ENCODE measurements around the gene TRIM17.
"Not testable (repeated sequence)": the region's sequence is repeated elsewhere in the genome, so short reads cannot be mapped to it uniquely, and the experiment has no call there.

TRIM17 gene

GRCh38 chr1:228446852-228447251, 30.2 kb upstream of the TRIM17 start:
- DNase-seq = no peak

GRCh38 chr1:228445843-228446650, 29.4 kb upstream of the TRIM17 start:
- DNase-seq = no peak

DNA sequence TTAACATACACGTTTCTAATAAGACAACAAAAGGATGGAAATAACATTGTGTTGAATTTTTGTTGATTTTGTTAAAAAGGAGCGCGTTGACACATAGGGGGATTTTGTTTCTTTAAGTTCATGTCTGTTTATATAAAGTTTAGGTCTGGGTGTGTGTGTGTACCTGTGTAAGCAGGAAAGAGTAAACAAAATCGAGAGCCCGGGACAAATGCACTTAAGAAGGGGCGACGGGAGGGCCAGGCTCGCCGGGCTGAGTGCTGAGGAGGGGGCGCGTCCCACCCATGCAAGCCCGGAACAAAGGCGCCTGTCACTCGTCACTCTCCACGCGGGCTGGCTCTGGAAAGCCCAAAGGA, 28.8 kb upstream of the TRIM17 start:
- DNase-seq = no peak

DNA sequence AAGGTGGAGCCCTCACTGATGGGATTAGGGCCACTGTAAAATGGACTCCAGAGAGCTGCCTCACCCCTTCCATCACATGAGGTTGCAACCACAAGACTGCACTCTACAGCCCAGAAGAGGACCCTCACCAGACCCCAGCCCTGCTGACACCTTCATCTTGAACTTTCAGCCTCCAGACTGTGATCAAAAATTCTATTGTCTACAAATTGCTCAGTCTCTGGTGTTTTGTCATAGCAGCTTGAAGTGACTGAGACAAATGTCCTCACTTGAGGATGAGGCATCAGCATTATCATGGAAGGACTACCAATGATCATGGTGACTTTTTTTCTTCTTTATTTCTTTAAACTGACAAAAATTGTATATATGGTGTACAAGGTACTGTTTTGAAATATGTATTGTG, 26.7 kb upstream of the TRIM17 start:
- no peak for DNase-seq

GRCh38 chr1:228440761-228441500, 24.3 kb upstream of the TRIM17 start:
- no peak for DNase-seq

- DNase-seq = no peak
Observed at GRCh38 chr1:228438266-228438665, 21.6 kb upstream of the TRIM17 start.

GRCh38 chr1:228437424-228437962, 20.8 kb upstream of the TRIM17 start:
- DNase-seq = no peak

- no peak for DNase-seq
Observed at GRCh38 chr1:228434689-228435088, 18.0 kb upstream of the TRIM17 start.

DNA sequence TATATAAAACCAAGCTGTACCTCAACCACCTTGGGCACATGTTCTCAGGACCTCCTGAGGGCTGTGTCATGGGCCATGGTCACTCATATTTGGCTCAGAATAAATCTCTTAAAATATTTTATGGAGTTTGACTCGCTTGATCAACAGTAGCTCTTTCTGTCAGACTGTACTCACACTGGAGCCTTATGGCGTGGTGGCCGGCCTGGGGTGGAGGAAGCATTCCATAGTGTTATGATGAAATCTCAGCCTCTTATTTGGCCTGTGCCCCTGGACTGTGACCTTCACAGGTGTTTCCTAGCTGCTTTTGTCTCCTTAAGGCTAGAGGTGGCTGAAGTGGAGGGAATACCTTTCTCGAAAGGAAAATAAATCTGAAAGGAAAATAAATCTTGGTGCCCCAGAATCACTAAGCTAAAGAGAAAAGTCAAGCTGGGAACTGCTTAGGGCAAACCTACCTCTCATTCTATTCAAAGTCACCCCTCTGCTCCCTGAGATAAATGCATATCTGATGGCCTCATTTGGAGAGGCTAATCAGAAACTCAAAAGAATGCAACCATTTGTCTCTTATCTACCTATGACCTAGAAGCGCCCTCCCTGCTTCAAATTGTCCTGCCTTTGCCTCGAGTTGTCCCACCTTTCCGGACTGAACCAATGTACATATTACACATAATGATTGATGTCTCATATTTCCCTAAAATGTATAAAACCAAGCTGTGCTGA, 16.8 kb upstream of the TRIM17 start:
- not testable (repeated sequence) for DNase-seq

GRCh38 chr1:228430243-228430642, 13.6 kb upstream of the TRIM17 start:
- DNase-seq = no peak

GRCh38 chr1:228429698-228430097, 13.0 kb upstream of the TRIM17 start:
- no peak for DNase-seq

GRCh38 chr1:228429007-228429406, 12.3 kb upstream of the TRIM17 start:
- DNase-seq = no peak

- no peak for DNase-seq
Observed at GRCh38 chr1:228428412-228428811, 11.8 kb upstream of the TRIM17 start.

DNA sequence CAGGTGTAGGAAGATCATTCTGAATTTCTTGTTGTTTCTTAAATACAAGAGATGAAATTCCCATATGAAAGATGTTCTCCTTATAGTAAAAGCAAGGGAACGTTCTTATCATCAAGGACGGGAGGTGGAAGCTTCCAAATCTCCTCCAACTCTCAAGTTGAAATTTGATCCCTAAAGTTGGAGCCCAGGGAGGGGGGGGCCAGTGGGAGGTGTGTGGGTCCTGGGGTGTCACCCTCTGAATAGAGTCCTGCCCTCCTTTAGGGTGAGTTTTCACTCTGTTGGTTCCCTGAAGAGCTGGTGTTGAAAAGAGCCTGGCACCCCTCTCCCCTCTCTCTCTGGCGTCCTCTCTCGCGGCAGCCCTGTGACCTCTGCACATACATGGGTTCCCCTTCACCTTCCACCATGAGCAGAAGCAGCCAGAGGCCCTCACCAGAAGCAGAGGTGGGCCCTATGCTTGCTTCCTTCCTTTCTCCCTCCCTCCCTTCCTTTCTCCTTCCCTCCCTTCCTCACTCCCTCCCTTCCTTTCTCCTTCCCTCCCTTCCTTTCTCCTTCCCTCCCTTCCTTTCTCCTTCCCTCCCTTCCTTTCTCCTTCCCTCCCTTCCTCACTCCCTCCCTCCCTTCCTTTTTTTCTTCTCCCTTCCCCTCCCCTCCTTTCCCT, 10.0 kb upstream of the TRIM17 start:
- no peak for DNase-seq

DNA sequence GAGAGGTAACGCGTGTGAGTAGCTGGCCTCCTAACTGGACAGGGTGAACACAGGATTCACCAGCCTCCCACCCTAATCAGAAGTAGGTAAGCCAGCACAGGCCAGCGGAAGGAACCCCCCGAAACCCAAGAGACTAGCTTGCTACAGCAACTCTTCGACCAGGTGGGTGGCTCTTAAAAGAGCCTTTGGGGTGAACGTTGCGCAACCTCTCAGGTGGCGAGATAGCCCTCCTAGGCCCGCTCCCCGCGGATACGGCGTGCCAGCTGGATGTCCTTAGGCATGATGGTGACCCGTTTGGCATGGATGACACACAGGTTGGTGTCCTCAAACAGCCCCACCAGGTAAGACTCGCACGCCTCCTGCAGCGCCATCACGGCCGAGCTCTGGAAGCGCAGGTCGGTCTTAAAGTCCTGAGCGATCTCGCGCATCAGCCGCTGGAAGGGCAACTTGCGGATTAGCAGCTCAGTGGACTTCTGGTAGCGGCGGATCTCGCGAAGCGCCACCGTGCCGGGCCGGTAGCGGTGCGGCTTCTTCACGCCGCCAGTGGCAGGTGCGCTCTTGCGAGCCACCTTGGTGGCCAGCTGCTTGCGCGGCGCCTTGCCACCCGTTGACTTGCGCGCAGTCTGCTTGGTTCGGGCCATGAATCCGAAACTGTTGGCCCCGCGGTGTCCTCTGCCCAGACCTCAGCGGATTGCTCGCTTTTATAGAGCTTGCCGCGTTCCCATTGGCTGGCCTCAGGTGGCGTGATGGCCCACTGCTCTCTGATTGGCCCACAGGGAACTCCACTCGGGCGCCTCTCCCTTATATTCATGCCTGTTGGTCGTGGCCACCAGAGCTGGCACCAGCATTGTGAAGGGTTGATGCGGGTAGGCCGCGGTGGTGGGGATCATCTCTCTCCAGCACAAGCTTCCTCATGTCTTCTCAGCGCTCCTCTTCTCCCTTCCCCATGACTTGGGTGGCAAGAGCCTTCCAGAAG, 8.3 kb upstream of the TRIM17 start:
- DNase-seq = no peak

- DNase-seq = no peak
Observed at GRCh38 chr1:228423404-228424053, 6.9 kb upstream of the TRIM17 start.

DNA sequence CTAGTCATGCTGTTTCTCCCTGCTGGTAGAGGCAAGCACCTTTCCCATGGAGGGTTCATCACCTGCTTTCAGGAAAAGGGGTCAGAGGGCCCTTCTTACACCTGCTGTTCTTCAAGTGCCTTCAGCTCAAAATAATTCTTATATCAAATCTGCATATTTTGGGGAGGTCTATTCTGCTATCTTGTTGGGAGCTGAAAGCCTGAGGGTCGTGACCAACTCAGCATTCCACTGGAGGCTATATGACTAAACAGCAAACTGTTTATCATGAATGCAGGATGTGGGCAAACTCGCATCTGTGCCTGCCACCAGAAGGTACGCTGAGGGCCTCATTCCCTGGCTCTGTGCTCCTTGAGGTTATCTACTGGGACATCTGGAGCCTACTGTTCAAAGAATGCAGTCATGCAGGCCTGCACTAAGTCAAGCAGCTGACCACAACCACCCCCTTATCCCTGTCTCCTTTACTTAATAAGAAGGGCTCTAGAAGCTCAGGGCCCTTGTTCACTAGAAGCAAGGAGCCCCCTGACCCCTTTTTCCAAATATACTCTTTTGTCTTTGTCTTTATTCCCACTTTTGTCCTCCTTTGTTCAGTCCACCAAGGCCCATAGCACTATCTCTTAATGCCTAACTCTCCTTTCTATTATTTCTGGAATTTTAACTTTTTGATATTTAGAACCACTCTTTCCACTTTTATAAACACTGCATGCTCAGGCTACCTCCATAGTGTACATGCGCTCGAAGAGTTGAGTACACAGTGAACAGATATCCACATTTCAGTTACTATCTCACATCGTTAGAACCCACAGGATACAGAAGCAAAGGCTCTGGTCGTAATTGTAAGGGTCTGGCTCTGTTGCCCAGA, 4.5 kb upstream of the TRIM17 start:
- DNase-seq = no peak

GRCh38 chr1:228417483-228418203, 982 bp upstream of the TRIM17 start:
- no peak for DNase-seq

GRCh38 chr1:228417061-228417460, 400 bp upstream of the TRIM17 start:
- DNase-seq = no peak

DNA sequence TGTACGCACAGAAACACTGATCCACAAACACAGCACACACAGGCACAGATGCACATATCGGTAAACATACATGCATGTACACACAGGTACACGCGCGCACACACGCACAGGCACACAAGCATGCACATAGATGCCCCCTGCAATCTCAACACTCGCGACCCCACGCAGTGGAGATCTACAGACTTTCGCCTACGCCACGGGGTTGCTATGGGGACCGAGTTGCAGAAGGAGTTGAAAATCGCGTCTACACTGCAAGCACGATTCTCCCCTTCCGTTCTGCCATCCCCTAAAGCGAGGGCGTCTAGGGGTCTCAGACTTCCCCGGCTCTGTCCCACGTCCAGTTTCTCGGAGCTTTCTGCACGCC, 826 bp downstream of the TRIM17 start:
- no peak for DNase-seq
